Forelimb muscle (tissue), 1 donor: Measurements from ENCODE around the gene ATP6V0B. TPM values are rescaled to one million over a fixed set of nuclear protein-coding genes. Genes with fewer than 3 reads are reported as not detected.

Experiments used
- polyA plus RNA-seq: library from polyadenylated mRNA; unstranded; fragments of 120-200 nt; gene quantifications from one replicate; pipeline ENCODE4 v1.2.1, GENCODE V29; 2013; ENCODE audit not compliant: insufficient read length

The ATP6V0B gene
- polyA plus RNA-seq, 1 donor: 46.9 TPM

Other genes with a start within 250 kb of the ATP6V0B start
- gene ARTN, start 41.2 kb upstream of the ATP6V0B start, polyA plus RNA-seq: 1.6 TPM
- gene IPO13, start 28.0 kb upstream of the ATP6V0B start, polyA plus RNA-seq: 30.8 TPM
- gene DPH2, start 5.0 kb upstream of the ATP6V0B start, polyA plus RNA-seq: 18.6 TPM
- gene B4GALT2, start 4.2 kb downstream of the ATP6V0B start, polyA plus RNA-seq: 42.0 TPM
- gene CCDC24, start 16.6 kb downstream of the ATP6V0B start, polyA plus RNA-seq: 0.78 TPM
- gene SLC6A9, start 56.5 kb downstream of the ATP6V0B start, polyA plus RNA-seq: 3.2 TPM
- gene KLF17, start 143.9 kb downstream of the ATP6V0B start, polyA plus RNA-seq: 0.13 TPM
- gene KLF18, start 166.7 kb downstream of the ATP6V0B start, polyA plus RNA-seq: not detected
- 42.1 TPM for gene DMAP1, start 238.5 kb downstream of the ATP6V0B start, polyA plus RNA-seq